ENCODE measurements around the gene MTA1.
A peak's percentile ranks its signal among the peaks of the same experiment; 100 is the strongest.

MTA1 gene

DNA sequence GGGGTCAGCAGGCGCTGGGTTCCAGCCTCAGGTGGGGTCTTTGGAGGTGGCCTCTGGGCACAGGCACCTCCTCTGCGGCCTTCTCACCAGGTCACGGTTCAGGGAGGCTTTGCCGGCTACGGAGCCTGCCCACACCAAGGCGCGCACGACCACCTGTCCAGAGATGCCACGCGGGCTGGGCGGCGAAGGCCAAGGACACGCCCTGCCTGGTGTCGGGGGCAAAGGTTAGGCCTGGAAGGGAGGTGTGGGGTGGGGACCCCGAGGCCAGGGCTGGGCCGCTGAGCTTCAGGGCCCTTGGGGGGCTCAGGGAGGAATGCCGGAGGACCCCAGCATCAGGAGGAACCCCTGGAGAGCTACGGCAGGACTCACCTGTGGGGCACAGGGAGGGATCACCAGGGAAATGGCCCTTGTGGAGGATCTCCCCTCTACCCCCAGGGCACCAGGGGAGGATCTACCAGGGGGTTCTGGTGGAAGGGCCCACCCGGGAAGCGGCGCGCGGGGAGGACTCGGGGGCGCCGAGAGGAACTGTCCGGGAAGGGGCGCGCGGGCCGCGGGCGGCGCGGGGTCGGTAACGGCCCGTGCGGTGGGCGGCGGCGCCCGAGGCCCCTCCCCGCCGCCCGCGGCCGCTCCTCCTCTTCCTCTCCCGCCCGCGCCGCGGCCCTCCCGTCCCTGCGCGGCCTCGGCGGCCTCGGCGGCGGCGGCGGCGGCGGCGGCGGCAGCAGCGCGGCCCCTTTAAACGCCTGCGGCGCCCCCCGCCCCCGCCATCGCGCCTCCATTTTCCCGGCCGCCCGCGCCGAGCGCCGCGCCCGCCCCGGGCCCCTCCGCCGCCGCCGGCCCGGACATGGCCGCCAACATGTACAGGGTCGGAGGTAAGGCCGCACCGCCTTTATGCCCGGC, at the start of gene MTA1:
Gene MTA1 (plus strand): TSS at position 633 of the 897 bp plus-strand sequence. CDS start 209 bp downstream, at position 842.
- peak; percentile 84 for DNase-seq (ENCODE audit: low spot score)

- no peak for DNase-seq (ENCODE audit: low spot score)
Measured at GRCh38 chr14:105374389-105374788, 45.2 kb upstream of the MTA1 start.

DNA sequence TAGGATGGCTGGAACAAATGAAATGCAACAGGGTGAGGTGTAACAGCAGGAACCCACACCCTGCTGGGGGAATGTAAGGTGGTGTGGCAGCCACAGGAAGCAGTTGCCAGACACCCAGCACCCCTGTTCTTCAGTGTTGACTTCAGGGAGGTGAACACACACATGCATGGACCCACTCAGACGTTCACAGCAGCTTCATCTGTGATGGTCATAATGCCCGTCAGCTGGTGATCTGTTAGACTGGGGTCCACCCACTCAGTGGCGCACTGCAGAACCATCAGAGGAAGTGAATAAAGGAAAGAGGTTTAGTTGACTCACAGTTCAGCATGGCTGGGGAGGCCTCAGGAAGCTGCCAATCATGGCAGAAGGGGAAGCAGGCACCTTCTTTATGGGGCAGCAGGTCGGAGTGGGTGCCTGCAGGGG, 44.0 kb upstream of the MTA1 start:
- DNase-seq (ENCODE audit: low spot score), result no peak

DNA sequence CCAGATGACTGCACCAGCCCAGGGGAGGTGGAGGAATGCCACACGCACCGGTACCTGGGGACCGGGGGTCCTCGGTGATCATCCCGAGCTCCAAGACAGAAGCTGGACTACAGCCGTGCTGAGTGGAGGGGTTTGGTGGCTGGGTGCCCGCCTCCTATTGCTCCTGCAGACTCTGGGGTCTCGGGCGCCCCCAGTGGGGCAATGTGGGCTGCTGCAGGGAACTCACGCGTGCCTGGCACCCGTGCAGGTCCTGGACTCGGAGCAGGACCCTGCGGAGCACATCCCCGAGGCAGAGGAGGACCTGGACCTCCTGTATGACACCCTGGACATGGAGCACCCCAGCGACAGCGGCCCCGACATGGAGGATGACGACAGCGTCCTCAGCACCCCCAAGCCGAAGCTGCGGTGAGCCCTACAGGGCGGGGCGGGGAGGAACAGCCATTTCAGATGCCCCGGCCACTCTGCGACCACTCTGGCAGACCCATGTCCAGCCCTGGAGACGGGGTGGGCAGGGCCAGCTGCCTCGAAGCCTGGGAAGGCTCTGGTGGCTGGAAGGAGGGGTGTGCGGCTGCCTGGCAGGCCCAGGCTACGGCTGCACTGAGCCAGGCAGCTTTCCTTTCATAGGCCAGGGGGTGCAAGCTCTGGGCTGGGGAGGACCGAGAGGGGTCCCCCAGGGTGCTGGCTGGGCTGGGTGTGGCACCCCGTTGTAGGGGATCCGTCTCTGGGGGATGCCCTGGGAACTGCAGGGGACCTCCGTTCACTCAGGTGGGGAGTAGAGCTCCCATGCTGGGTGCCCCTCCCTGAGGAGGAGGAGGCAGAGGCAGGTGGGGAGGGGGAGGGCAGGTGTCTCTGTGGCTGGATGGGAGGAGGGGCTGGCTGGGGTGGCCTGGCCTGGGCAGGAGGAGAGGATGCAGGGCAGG, 42.8 kb upstream of the MTA1 start:
- no peak for DNase-seq (ENCODE audit: low spot score)

DNA sequence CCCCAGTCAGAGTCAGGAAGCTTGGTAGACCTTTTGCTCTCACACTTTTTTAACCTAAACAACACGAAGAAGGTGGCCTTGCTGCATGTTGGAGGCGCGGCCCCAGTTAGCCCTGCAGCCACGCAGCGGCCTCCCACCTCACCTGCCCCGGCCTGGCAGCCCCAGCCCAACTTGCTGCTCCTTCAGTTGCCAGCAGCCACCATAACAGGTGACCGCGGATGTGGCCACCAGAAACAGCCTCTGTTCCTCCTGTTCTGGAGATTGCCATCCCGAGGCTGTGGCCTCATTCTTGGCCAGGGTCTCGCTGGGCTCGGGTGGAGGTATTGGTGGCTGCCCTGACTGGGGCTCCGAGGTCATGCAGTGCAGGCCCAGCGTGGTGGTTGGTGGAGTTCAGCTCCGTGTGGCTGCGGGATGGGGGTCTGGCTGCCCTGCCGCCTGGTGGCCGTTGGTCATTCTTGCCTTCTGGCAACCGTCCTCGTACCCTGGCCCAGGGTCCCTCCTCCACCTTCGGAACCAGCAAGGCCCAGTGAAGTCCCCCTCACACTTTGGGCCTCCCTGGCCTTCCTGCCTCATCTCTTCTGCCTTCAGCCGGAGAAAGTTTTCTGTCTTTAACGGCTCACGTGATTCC, 42.0 kb upstream of the MTA1 start:
- DNase-seq (ENCODE audit: low spot score), result no peak

DNA sequence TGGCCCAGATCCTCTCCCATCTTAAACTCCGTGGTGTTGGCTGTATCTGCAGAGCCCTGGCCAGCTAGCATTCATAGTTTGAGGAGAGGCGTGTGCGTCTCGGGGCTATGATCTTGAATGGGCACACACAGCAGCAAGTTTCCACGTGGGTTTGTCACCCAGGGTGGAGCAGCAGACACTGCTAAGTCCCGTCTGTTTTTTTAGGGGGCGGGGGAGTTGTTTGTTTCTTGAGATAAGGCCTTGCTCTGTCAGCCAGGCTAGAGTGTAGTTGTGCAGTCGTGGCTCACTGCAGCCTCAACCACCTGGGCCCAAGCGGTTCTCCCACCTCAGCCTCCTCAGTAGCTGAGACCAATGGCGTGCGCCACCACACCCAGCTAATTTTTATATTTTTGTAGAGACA, 41.4 kb upstream of the MTA1 start:
- no peak for DNase-seq (ENCODE audit: low spot score)

GRCh38 chr14:105378873-105379685, 40.5 kb upstream of the MTA1 start:
- DNase-seq (ENCODE audit: low spot score), result no peak

- no peak for DNase-seq (ENCODE audit: low spot score)
Measured at GRCh38 chr14:105379946-105380345, 39.7 kb upstream of the MTA1 start.

- DNase-seq (ENCODE audit: low spot score), result no peak
Measured at GRCh38 chr14:105380756-105381155, 38.9 kb upstream of the MTA1 start.

GRCh38 chr14:105381446-105382342, 37.9 kb upstream of the MTA1 start:
- no peak for DNase-seq (ENCODE audit: low spot score)

- DNase-seq (ENCODE audit: low spot score), result no peak
Measured at GRCh38 chr14:105382343-105383082, 37.1 kb upstream of the MTA1 start.

- no peak for DNase-seq (ENCODE audit: low spot score)
Measured at GRCh38 chr14:105383083-105383730, 36.4 kb upstream of the MTA1 start.

DNA sequence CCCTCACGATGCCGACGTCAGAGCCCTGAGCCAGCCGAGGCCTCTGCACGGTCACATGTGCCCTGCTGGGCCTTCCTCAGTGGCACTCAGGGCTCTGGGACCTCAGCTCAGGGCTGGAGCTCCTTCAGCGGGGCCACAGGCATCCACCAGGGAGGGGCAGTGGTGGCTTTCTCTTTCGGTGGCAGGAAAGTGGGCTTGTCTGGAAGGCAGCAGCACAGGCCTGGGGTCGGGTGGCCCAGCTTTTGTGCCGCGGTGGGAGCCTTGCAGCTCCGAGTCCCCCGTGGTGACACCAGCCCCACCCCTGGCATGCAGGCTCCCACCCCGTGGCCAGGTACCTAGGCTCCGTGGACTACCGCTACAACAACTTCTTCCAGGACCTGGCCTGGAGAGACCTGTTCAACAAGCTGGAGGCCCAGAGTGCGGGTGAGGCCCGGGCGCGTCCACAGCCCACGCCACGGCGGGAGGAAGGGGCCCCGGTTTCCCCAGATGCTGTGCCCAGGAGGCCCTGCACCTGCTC, 35.5 kb upstream of the MTA1 start:
- no peak for DNase-seq (ENCODE audit: low spot score)

DNA sequence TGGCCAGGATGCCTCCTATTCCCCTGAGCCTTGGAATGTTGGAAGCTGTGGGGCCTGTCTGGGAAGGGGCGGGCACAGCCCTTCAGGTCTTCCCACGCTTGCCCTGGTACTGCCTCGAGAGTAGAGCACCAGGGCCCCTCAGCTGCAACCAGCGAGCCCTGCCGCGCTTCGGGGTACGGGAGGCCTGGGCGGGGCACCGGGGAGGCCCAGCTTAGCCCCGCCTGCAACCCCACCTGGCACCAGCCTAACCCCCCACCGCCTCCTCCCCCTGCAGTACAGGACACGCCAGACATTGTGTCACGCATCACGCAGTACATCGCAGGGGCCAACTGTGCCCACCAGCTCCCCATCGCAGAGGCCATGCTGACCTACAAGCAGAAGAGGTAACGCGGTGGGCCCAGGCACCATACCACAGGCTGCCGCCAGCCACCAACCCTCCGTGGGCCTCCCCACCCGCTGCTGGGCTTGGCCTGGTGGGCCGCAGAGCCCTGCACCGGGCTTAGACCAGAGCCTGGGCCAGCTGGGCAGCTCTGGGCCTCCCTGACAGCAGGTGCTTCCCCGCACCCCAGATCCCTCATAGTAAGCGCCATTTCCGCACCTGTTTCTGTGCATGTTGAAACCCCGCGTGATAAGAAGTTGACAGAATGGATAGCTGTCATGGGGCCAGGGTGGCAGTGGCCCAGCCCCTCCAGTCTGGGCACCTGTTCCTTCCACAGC, 34.9 kb upstream of the MTA1 start:
- no peak for DNase-seq (ENCODE audit: low spot score)

GRCh38 chr14:105385322-105385637, 34.3 kb upstream of the MTA1 start:
- DNase-seq (ENCODE audit: low spot score), result no peak

- no peak for DNase-seq (ENCODE audit: low spot score)
Measured at GRCh38 chr14:105385698-105386365, 33.8 kb upstream of the MTA1 start.

GRCh38 chr14:105386581-105387529, 32.8 kb upstream of the MTA1 start:
- no peak for DNase-seq (ENCODE audit: low spot score)

Data from AG08396 (cell line).